H1 (cell line): Measurements from ENCODE around the gene MCEMP1. TPM values are rescaled to one million over a fixed set of nuclear protein-coding genes. Genes with fewer than 3 reads are reported as not detected.

Source experiments
- CTCF ChIA-PET: fragments of 300-600 bp; sonication (Branson Sonifier 250); formaldehyde crosslinking; loops from one replicate; lab custom pipeline; 2021; ENCODE audit not compliant: partially characterized antibody; lab: Charles Lee
- POLR2A ChIA-PET: fragments of 300-600 bp; sonication (Branson Sonifier 250); formaldehyde crosslinking; loops from one replicate; lab custom pipeline; 2021; ENCODE audit warnings: inconsistent platforms; ENCODE audit not compliant: partially characterized antibody; lab: Charles Lee
- DNase-seq, 2 experiments: peaks; one replicate each; pipeline versions ENCODE4 v3.0.0 to v3.0.0-alpha.2; 2010 to 2022; ENCODE audit warnings: low spot score in 2 of 2, low read depth in 1 of 2, mixed read lengths in 1 of 2
- FAIRE-seq: peaks from 2 replicates; lab custom pipeline; 2011; peaks lifted over from hg19 to GRCh38; lab: Jason Lieb, UNC
- H2AFZ ChIP-seq: 2 replicates; pipeline ENCODE4 v1.8.1; 2012; ENCODE audit warnings: low read length, inconsistent platforms
- H2AK5ac ChIP-seq: 2 replicates; pipeline ENCODE4 v1.6.1; 2013; ENCODE audit warnings: low read depth, low read length
- H2BK120ac ChIP-seq: replicated peaks from 2 replicates; pipeline ENCODE3; 2013; ENCODE audit warnings: low read depth, low read length, inconsistent platforms
- H2BK12ac ChIP-seq: 2 replicates; pipeline ENCODE4 v1.6.1; 2013; ENCODE audit warnings: low read depth, low read length
- H2BK15ac ChIP-seq: 2 replicates; pipeline ENCODE4 v1.6.1; 2013; ENCODE audit warnings: low read length
- H2BK20ac ChIP-seq: 2 replicates; pipeline ENCODE4 v1.6.1; 2013; ENCODE audit warnings: low read length
- H2BK5ac ChIP-seq: 2 replicates; pipeline ENCODE4 v1.6.1; 2013; ENCODE audit warnings: low read depth, low read length
- H3K14ac ChIP-seq: 2 replicates; pipeline ENCODE4 v1.6.1; 2013; ENCODE audit warnings: inconsistent platforms; ENCODE audit not compliant: insufficient read length
- H3K18ac ChIP-seq: 2 replicates; pipeline ENCODE4 v1.6.1; 2013; ENCODE audit warnings: low read length; ENCODE audit errors: extremely low read depth
- H3K23ac ChIP-seq: 2 replicates; pipeline ENCODE4 v1.6.1; 2013; ENCODE audit warnings: inconsistent platforms; ENCODE audit not compliant: insufficient read length
- H3K23me2 ChIP-seq: 2 replicates; pipeline ENCODE4 v1.6.1; 2013; ENCODE audit warnings: low read depth, low read length
- H3K27ac ChIP-seq: 2 replicates; pipeline ENCODE4 v1.6.1; 2011; ENCODE audit warnings: low read depth, low read length, inconsistent platforms
- H3K27me3 ChIP-seq, 4 experiments: replicated peaks in 1 of 4; 1 replicate in 1 of 4; 2 replicates in 3 of 4; pipeline versions ENCODE4 v1.6.1 to v1.8.1; 2011 to 2013; ENCODE audit warnings: low read length in 3 of 4, mild to moderate bottlenecking in 3 of 4, inconsistent platforms in 2 of 4, mixed read lengths in 2 of 4, moderate library complexity in 1 of 4; ENCODE audit not compliant: control insufficient read depth in 3 of 4, insufficient read depth in 3 of 4; ENCODE audit errors: extremely low read depth in 1 of 4
- H3K36me3 ChIP-seq, 4 experiments: 2 replicates each; pipeline versions ENCODE4 v1.6.1 to v1.8.1; 2011 to 2013; ENCODE audit warnings: mild to moderate bottlenecking in 4 of 4, low read length in 3 of 4, moderate library complexity in 2 of 4, control low read depth in 1 of 4, inconsistent platforms in 1 of 4; ENCODE audit not compliant: insufficient read depth in 4 of 4, control insufficient read depth in 2 of 4
- H3K4ac ChIP-seq: replicated peaks from 2 replicates; pipeline ENCODE3; 2013; ENCODE audit warnings: low read length, low read depth, mixed read lengths, inconsistent platforms; ENCODE audit not compliant: insufficient read length
- H3K4me1 ChIP-seq, 4 experiments: replicated peaks in 1 of 4; 1 replicate in 1 of 4; 2 replicates in 3 of 4; pipeline versions ENCODE4 v1.6.1 to v1.8.1; 2011 to 2013; ENCODE audit warnings: low read length in 3 of 4, inconsistent platforms in 2 of 4, mixed read lengths in 1 of 4; ENCODE audit not compliant: insufficient read depth in 4 of 4, control insufficient read depth in 3 of 4
- H3K4me2 ChIP-seq, 2 experiments: 2 replicates each; pipeline versions ENCODE4 v1.6.1 to v1.8.1; 2011 to 2013; ENCODE audit warnings: low read depth in 2 of 2, low read length in 2 of 2, control low read depth in 1 of 2, inconsistent platforms in 1 of 2, mild to moderate bottlenecking in 1 of 2; ENCODE audit not compliant: insufficient read depth in 1 of 2
- H3K4me3 ChIP-seq, 4 experiments: fragments of 200-600, 300-600 bp in 1 of 4; sonication (generic), shearing (Covaris generic), sonication (Bioruptor Twin) in 1 of 4; 2 replicates each; pipeline versions ENCODE4 v1.5.1 to v1.8.1; 2011 to 2016; ENCODE audit warnings: low read length in 4 of 4, low read depth in 3 of 4, control low read depth in 2 of 4, inconsistent platforms in 2 of 4, mild to moderate bottlenecking in 2 of 4, mixed read lengths in 1 of 4, moderate library complexity in 1 of 4; ENCODE audit not compliant: insufficient read depth in 2 of 4; ENCODE audit errors: extremely low read depth in 1 of 4
- H3K56ac ChIP-seq: replicated peaks from 2 replicates; pipeline ENCODE3; 2013; ENCODE audit warnings: low read depth, mild to moderate bottlenecking, mixed read lengths, low read length, inconsistent platforms; ENCODE audit not compliant: insufficient read length
- H3K79me1 ChIP-seq: 2 replicates; pipeline ENCODE4 v1.6.1; 2013; ENCODE audit warnings: low read depth, low read length, control low read depth
- H3K79me2 ChIP-seq, 2 experiments: 2 replicates each; pipeline versions ENCODE4 v1.6.1 to v1.8.1; 2012 to 2013; ENCODE audit warnings: low read length in 2 of 2, mild to moderate bottlenecking in 2 of 2, inconsistent platforms in 1 of 2; ENCODE audit not compliant: insufficient read depth in 2 of 2, control insufficient read depth in 1 of 2
- H3K9ac ChIP-seq, 4 experiments: replicated peaks in 1 of 4; 1 replicate in 1 of 4; 2 replicates in 3 of 4; pipeline versions ENCODE4 v1.6.1 to v1.8.1; 2011 to 2013; ENCODE audit warnings: low read depth in 3 of 4, low read length in 3 of 4, control low read depth in 2 of 4, mild to moderate bottlenecking in 2 of 4, moderate library complexity in 2 of 4, inconsistent platforms in 1 of 4; ENCODE audit errors: extremely low read depth in 1 of 4
- H3K9me3 ChIP-seq, 2 experiments: 2 replicates each; pipeline versions ENCODE4 v1.6.1 to v1.8.1; 2012 to 2013; ENCODE audit warnings: mild to moderate bottlenecking in 2 of 2, moderate library complexity in 2 of 2, control low read depth in 1 of 2, inconsistent platforms in 1 of 2, low read depth in 1 of 2, low read length in 1 of 2, mixed read lengths in 1 of 2; ENCODE audit not compliant: insufficient read depth in 2 of 2
- H4K20me1 ChIP-seq, 2 experiments: replicated peaks in 1 of 2; 2 replicates each; pipeline versions ENCODE3 to v1.8.1; 2011 to 2013; ENCODE audit warnings: inconsistent platforms in 2 of 2, low read length in 2 of 2, mild to moderate bottlenecking in 1 of 2; ENCODE audit not compliant: insufficient read depth in 2 of 2, control insufficient read depth in 1 of 2
- H4K5ac ChIP-seq: 2 replicates; pipeline ENCODE4 v1.6.1; 2013; ENCODE audit warnings: low read length, low read depth, mixed read lengths, inconsistent platforms; ENCODE audit not compliant: insufficient read length
- H4K8ac ChIP-seq: 2 replicates; pipeline ENCODE4 v1.8.0; 2013; ENCODE audit warnings: mild to moderate bottlenecking, moderate library complexity, low read length, inconsistent platforms; ENCODE audit not compliant: insufficient read depth; ENCODE audit errors: extremely low read depth
- H4K91ac ChIP-seq: replicated peaks from 2 replicates; pipeline ENCODE3; 2013; ENCODE audit warnings: low read length, mixed read lengths, inconsistent platforms; ENCODE audit not compliant: insufficient read length
- ATF2 ChIP-seq: IDR thresholded peaks from 2 replicates; pipeline ENCODE4 v1.6.1; 2012; ENCODE audit warnings: low read length, inconsistent platforms
- CBX5 ChIP-seq: fragments of 300-800, 300-1000 bp; sonication (generic); IDR thresholded peaks from 2 replicates; pipeline ENCODE4 v1.7.1; 2016; ENCODE audit warnings: antibody characterized with exemption, low read length, low read depth
- CBX8 ChIP-seq: fragments of 300-800, 300-1000 bp; sonication (generic); IDR thresholded peaks from 2 replicates; pipeline ENCODE4 v1.7.1; 2016; ENCODE audit warnings: low read depth, low read length, borderline replicate concordance
- FOSL1 ChIP-seq: IDR thresholded peaks from 2 replicates; pipeline ENCODE4 v1.6.1; 2011; ENCODE audit warnings: mild to moderate bottlenecking, low read depth, low read length, moderate library complexity; ENCODE audit not compliant: insufficient read depth
- KDM4A ChIP-seq: IDR thresholded peaks from one replicate; pipeline ENCODE4 v1.7.1; 2012; ENCODE audit warnings: low read depth, mild to moderate bottlenecking, moderate library complexity, low read length, inconsistent platforms; ENCODE audit not compliant: severe bottlenecking
- RAD21 ChIP-seq, 2 experiments: IDR thresholded peaks in 1 of 2; conservative IDR thresholded peaks in 1 of 2; 2 replicates each; pipeline ENCODE4 v1.6.1; 2011; ENCODE audit warnings: low read depth in 2 of 2, low read length in 2 of 2, improper control_type of control experiment in 1 of 2, inconsistent platforms in 1 of 2, mild to moderate bottlenecking in 1 of 2, moderate library complexity in 1 of 2
- RBBP5 ChIP-seq: IDR thresholded peaks from 2 replicates; pipeline ENCODE4 v1.7.1; 2012; ENCODE audit warnings: low read depth, mild to moderate bottlenecking, inconsistent platforms, low read length, moderate library complexity, borderline replicate concordance
- RNF2 ChIP-seq: fragments of 200-900, 300-1000 bp; sonication (generic); IDR thresholded peaks from 2 replicates; pipeline ENCODE4 v1.7.1; 2016; ENCODE audit warnings: borderline replicate concordance, low read depth, mild to moderate bottlenecking, antibody characterized with exemption, low read length; ENCODE audit not compliant: poor library complexity, severe bottlenecking; ENCODE audit errors: missing control alignments
- SIN3A ChIP-seq, 2 experiments: IDR thresholded peaks in 1 of 2; conservative IDR thresholded peaks in 1 of 2; 2 replicates each; pipeline ENCODE4 v1.6.1; 2011 to 2012; ENCODE audit warnings: low read length in 2 of 2, improper control_type of control experiment in 1 of 2, low read depth in 1 of 2, mild to moderate bottlenecking in 1 of 2
- SP1 ChIP-seq: IDR thresholded peaks from 2 replicates; pipeline ENCODE4 v1.6.1; 2011; ENCODE audit warnings: low read depth, low read length
- WGBS, 2 experiments: shearing (Covaris generic) in 1 of 2; methylation state at CpG; one replicate each; pipeline versions ENCODE4 v1.1.6 to v1.1.7; 2013 to 2015; ENCODE audit warnings: low lambda C conversion rate in 2 of 2, mixed read lengths in 2 of 2, inconsistent platforms in 1 of 2, low coverage in 1 of 2, missing lambda C conversion rate in 1 of 2; ENCODE audit not compliant: insufficient replicate concordance in 2 of 2, insufficient coverage in 1 of 2, insufficient read length in 1 of 2; ENCODE audit errors: extremely low coverage in 1 of 2, missing lambda C conversion rate in 1 of 2; 5-methylcytosine and 5-hydroxymethylcytosine counted together
- polyA plus RNA-seq, 7 experiments: library from polyadenylated mRNA; depleted of rRNA in 3 of 7; stranded (reverse) in 5 of 7; unstranded in 2 of 7; fragments of >200 nt in 5 of 7; fragments of 200-250 nt in 2 of 7; gene quantifications; 1 replicate in 5 of 7; 2 replicates in 1 of 7; 4 replicates in 1 of 7; pipeline versions ENCODE4 v1.2.1 to v1.2.3, GENCODE V29; 2011 to 2013; ENCODE audit warnings: missing spikeins in 2 of 7, mixed read lengths in 2 of 7
- total RNA-seq: library from RNA; stranded (reverse); fragmentation: NEBNext Ultra II Directional; extraction: Animal tissue kit (Norgen Biotek cat#: 25700); gene quantifications from 2 replicates; pipeline ENCODE4 v1.2.1, GENCODE V29; 2021

Gene MCEMP1
- total and polyA plus RNA-seq, 2 of the 8 experiments (the other 6 are each of a cell fraction or from before 2014, with no cell fraction given) = not detected

- H3K27me3 ChIP-seq = no peaks in the 10 kb centered on the region; a peak in 1 of 7 replicates
- peaks cover 0 to 9% of the 10 kb centered on the region in 2 experiments for H4K20me1 ChIP-seq
- no peaks in the 10 kb centered on the region for H3K9me3 ChIP-seq
- no peak overlapping the region for H3K18ac ChIP-seq
- H3K36me3 ChIP-seq = peaks cover 0 to 12% (median 6%) of the 10 kb centered on the region in 4 experiments; a peak in 4 of 8 replicates
- no peak overlapping the region for H4K5ac ChIP-seq
- no peak overlapping the region for H2BK20ac ChIP-seq
- CTCF ChIA-PET = interaction anchor here (2.6 kb wide), 1 partner anchor 17 kb away, joined by 9 read pairs; no protein-coding TSS in a partner anchor
- H3K27ac ChIP-seq = no peak overlapping the region; the same call in 1 of the 2 replicates
- no peak overlapping the region for H2BK5ac ChIP-seq
- no peak overlapping the region for H3K9ac ChIP-seq
- no peak overlapping the region for H3K56ac ChIP-seq
- no peak overlapping the region for H3K14ac ChIP-seq
- H4K91ac ChIP-seq = no peak overlapping the region
- H3K4me2 ChIP-seq = no peak overlapping the region
- peaks cover 4% of the 10 kb centered on the region for H3K79me1 ChIP-seq
- H2AFZ ChIP-seq = no peak overlapping the region
- H2AK5ac ChIP-seq = no peak overlapping the region
- H3K79me2 ChIP-seq = peaks cover 0 to 6% of the 10 kb centered on the region in 2 experiments; a peak in 1 of 4 replicates
- peaks cover 0 to 1% (median 0%) of the 10 kb centered on the region in 4 experiments; a peak in 3 of 7 replicates for H3K4me1 ChIP-seq
- FAIRE-seq (no peak), DNase-seq (no peak)
- H3K23ac ChIP-seq = no peak overlapping the region
- 90% methylated on average over 12 of the region's 12 CpGs; no CpG with 5 or more reads in 1 of the 2 experiments for WGBS, 2 experiments
- H2BK12ac ChIP-seq = 0 out of 2 replicates have a peak overlapping the region, but pooled peaks have one; percentile 27
- H2BK15ac ChIP-seq = no peak overlapping the region
- no peak overlapping the region for H4K8ac ChIP-seq
- peaks cover 11% of the 10 kb centered on the region for H3K23me2 ChIP-seq
- POLR2A ChIA-PET = interaction anchor here (1.4 kb wide), 1 partner anchor 10 kb away, joined by 3 read pairs; no protein-coding TSS in a partner anchor
- H2BK120ac ChIP-seq = no peak overlapping the region
- no peak overlapping the region for H3K4ac ChIP-seq
- H3K4me3 ChIP-seq = no peak overlapping the region
- TF ChIP-seq CBX8 (no peak), SP1 (no peak), KDM4A (no peak), RNF2 (no peak), FOSL1 (no peak), SIN3A (conservative IDR thresholded peaks at IDR 0.05 in 1 of 2, IDR thresholded peaks at IDR 0.05 in 1 of 2; ENCODE audit: low read depth in 1 of 2, low read length in 2 of 2) (no peak), CBX5 (no peak), ATF2 (no peak), RAD21 (IDR thresholded peaks at IDR 0.05 in 1 of 2, conservative IDR thresholded peaks at IDR 0.05 in 1 of 2; ENCODE audit: low read depth in 2 of 2, low read length in 2 of 2) (no peak), RBBP5 (no peak)
These were observed 10.3 kb downstream of the MCEMP1 start for GRCh38 chr19:7687177-7687576.
